ENCODE measurements around the gene POU4F2.
"Not testable (repeated sequence)": the region's sequence is repeated elsewhere in the genome, so short reads cannot be mapped to it uniquely, and the experiment has no call there.

The POU4F2 gene

DNA sequence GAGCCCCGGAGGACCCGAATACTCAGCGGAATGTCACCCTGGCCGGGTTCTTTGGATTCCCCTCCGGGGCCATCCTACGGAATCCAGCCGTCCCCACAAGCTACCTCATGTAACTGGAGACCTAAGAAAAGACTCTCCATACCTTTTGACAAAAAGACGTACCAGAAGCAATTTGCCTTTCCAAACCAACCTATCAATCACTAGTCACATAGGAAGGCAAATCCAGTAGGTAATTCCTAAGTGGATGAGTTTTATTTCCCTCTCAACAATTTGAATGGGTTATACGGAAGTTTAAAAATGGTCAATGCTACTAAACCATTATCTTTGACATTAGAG is 16.8 kb downstream of the POU4F2 start:
- DNase-seq (ENCODE audit: low spot score): no peak

DNA sequence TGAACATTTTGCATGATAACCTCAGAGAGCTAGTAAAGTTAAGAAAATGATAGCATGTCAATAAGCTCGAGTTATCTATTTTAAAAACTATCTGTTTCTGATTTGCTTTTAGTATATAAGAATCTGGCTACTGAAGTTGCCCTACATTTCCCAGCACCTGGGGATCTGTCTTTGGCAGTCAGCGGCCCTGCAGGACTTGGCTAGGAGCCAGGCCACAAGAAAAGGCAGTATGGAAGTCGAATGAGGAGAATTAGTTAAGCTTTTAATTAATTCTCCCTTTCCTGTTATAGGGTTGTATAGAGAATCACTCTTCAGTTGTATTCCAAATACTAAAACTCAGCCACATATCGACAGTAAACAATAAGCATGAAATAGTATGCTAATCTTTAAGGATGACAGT is 22.7 kb downstream of the POU4F2 start:
- DNase-seq (ENCODE audit: low spot score): no peak

DNA sequence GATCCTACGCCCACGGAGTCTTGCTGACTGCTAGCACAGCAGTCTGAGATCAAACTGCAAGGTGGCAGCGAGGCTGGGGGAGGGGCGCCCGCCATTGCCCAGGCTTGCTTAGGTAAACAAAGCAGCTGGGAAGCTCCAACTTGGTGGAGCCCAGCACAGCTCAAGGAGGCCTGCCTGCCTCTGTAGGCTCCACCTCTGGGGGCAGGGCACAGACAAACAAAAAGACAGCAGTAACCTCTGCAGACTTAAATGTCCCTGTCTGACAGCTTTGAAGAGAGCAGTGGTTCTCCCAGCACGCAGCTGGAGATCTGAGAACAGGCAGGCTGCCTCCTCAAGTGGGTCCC is 25.2 kb downstream of the POU4F2 start:
- DNase-seq (ENCODE audit: low spot score): not testable (repeated sequence)

DNA sequence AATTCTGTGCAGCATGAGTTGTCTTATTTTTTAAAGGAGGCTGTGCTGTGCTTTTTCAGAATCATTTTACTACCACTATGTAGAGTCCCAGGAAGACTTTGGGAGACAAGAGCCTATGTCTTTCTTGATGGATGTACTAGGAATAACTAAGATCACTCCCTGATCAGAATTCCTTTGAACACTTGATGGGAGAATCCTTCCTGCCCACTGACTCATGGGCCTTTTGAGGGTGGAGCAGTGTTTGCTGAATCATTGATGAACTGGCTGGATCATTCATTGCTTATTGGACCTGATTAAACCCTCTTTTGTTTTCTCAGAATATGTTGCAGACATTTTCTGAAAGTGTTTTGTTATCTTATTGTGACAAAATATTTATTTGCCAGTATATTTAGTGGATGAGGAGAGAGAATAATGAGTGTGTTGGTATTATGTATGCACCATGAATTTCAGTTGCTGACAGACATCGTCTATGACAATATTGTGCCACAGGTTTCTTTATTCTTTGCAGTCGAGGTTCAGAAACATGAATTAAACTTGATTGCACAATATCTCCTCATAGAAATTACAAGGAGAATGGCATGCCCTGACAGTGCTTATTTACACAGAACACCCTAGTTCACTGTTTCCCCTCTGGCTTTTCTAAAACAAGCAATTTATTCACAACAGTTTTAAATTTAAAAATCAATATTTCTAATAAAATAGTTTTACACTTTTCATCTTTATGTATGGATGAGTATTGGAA is 36.3 kb downstream of the POU4F2 start:
- DNase-seq (ENCODE audit: low spot score): no peak
